Measurements from ENCODE around the gene QRFP.

GRCh38 chr9:130869250-130869649, 27.4 kb downstream of the QRFP start:
- TF ChIP-seq CTCF (IDR thresholded peaks at IDR 0.05; ENCODE audit: borderline replicate concordance, extremely low read depth, low read length, poor library complexity, severe bottlenecking) = no peak
- TF ChIP-seq EZH2 (IDR thresholded peaks at IDR 0.05; ENCODE audit: borderline replicate concordance, low read depth, low read length, severe bottlenecking) = no peak

Measured in DND-41 (cell line).